ENCODE data around the gene PHIP. TPM values are rescaled to one million over a fixed set of nuclear protein-coding genes. Genes with fewer than 3 reads are reported as not detected.
"Not testable (repeated sequence)": the region's sequence is repeated elsewhere in the genome, so short reads cannot be mapped to it uniquely, and the experiment has no call there.

The PHIP gene
- polyA plus RNA-seq (2012; ENCODE audit: insufficient read depth, insufficient read length), result 14.2 TPM

DNA sequence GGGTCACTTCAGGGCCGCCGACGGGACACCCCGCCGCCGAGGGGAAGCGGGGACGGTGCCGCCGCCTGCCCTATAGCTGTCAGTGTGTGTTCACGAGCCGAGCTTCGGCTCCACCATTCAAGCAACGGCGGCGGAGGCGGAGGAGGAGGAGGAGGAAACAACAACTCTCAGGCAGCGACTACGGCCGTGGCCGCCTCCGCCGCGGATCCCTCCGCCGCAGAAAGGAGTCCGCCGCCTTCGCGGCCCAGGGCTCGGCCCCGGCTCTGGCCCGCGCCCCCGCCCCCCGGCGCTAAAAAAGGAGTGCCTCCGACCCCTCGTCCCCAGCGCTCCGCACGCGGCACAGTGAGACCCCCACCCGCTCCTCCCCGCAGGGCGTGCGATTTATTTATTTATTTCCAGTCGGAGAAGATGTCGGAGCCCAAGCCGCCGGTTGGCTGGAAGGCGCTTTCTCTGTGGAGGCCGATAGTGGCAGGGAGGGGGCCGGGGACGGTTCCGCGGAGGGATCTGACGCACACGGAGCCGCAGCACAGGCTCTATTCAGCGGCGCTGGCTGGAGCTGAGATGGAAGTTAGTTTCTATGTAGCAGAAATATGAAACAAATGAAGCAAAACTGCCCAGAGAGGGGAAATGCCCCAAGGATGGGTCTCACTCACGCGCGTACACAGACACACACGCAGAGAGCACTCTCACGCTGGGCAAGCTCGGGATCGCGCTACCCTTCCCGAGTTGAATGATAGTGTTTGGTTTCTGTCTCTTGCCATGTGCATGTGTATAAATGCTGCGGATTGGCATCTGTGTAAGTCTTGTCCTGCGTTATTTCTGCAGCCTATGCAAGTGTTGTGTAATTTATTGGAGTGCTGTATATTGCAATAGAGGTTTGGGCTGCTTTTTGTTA is at the start of gene PHIP:
Gene PHIP (minus strand): TSS at position 180 of the 895 bp plus-strand sequence. CDS start 186 bp downstream, outside the sequence.
- H3K4me3 ChIP-seq (ENCODE audit: low read length), result peak within 1 kb of the TSS; percentile 80
- DNase-seq (ENCODE audit: low read depth, low spot score), result peak; percentile 93

DNA sequence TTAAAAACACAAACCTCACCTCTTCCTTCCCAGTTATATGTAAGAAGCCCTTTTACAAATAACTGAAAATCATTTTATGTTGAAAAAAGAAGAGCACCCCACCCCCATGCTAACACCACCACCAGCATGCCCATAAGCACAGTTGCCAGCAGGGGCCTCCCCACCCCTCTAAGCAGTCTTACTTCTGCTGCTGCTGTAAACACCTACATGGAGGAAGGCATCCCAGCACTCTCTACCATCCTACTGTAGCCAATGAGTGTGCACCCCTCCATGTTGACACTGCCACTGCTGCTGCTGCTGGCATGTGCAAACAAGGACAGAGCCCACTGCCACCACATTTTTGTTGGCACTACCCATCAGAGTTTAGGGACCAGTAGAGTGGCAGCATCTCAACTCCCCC is 49.6 kb upstream of the PHIP start:
- no peak overlapping the region for H3K4me3 ChIP-seq (ENCODE audit: low read length)
- DNase-seq (ENCODE audit: low read depth, low spot score), result peak; percentile 7

GRCh38 chr6:79119217-79119616 is 41.2 kb upstream of the PHIP start:
- no peak overlapping the region for H3K4me3 ChIP-seq (ENCODE audit: low read length)

DNA sequence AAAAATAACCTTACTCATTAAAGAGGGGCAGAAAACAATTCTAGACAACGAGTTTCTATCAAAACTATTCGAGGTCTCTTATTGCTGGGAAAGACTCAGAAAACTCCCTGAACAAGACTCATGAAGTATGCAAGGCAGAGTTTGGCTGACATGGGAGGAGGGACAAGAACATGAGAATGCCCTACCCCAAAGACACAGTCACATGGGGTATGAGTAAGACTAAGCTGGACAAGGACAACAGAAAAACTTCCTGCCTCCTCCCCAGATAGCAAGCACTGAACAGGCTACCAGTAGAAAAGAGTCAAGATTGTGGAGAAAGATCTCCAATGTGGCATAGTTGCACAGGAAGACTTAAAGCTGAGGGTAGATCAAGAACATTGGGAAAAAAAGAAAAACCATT is 39.7 kb upstream of the PHIP start:
- no peak for DNase-seq (ENCODE audit: low read depth, low spot score)
- no peak overlapping the region for H3K4me3 ChIP-seq (ENCODE audit: low read length)

More at GRCh38 chr6:79119217-79119616, 41.2 kb upstream of the PHIP start:
- no peak for DNase-seq (ENCODE audit: low read depth, low spot score)

DNA sequence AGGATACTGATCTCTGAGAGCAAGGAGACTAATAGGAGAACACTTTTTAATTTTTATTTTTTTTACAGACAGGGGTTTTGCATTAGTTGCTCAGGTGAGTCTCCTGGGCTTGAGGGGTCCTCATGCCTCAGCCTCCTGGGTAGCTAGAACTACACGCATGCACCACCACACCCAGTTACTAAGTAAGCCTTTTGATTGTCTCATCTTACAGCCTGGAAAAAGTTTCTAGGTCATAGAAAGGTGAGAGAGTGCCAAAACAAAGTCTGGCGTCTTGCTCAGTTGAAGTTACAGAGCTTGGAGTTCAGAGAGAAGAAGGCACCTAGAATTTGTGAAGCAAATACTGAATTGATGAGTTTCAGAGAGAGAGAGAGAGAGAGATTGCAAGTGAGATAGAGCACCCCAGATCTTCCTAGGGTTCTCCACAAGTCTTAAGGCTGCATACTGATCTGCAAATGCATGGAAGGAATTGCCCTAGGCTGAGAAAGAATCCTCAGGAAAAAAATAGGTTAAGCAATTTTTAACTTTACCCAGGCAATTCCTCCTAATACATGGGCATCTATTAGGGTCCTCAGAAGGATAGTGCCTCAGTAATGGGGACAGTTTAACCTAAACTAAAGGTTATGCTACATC is 37.6 kb upstream of the PHIP start:
- no peak overlapping the region for H3K4me3 ChIP-seq (ENCODE audit: low read length)

DNA sequence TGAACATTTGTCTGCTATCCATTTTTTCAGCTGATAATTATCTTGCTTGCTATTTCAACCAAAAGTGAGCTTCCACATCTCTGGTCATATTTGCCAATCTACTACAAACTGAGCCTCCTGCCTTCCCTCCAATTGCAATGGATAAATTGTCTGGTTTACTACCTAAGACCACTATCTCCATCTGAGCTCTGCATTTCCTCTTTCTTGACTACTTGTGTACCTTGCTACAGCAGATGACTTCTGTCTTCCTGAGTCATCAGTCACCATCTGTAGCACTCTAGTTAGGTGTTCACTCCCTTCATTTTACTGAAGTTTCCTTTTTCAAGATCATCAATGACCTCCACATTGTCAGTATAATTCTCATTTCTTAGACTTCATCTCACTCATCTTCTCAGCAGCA is 33.5 kb upstream of the PHIP start:
- no peak overlapping the region for H3K4me3 ChIP-seq (ENCODE audit: low read length)
- no peak for DNase-seq (ENCODE audit: low read depth, low spot score)

More for the DNA sequence above, 37.6 kb upstream of the PHIP start:
- DNase-seq (ENCODE audit: low read depth, low spot score), result no peak

GRCh38 chr6:79101164-79101563 is 23.1 kb upstream of the PHIP start:
- no peak overlapping the region for H3K4me3 ChIP-seq (ENCODE audit: low read length)
- DNase-seq (ENCODE audit: low read depth, low spot score), result no peak

DNA sequence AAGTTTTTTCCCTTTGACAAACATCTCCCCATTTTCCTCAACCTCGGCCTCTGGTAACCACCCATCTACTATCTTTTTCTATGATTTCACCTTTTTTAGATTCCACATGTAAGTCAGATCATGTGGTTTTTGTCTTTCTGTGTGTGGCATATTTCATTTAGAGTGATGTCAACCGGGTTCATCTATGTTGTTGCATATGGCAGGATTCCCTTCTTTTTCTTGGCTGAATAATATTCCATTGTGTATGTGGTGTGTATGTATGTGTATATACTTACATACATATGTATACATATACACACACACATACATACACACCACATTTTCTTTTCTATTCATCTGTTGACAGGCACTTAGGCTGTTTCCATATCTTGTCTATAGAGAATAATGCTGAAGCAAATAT is 22.2 kb upstream of the PHIP start:
- no peak for DNase-seq (ENCODE audit: low read depth, low spot score)
- no peak overlapping the region for H3K4me3 ChIP-seq (ENCODE audit: low read length)

- DNase-seq (ENCODE audit: low read depth, low spot score), result no peak
- no peak overlapping the region for H3K4me3 ChIP-seq (ENCODE audit: low read length)
Measured at GRCh38 chr6:79094938-79095337, 16.9 kb upstream of the PHIP start.

- H3K4me3 ChIP-seq (ENCODE audit: low read length); DNase-seq (ENCODE audit: low read depth, low spot score): not testable (repeated sequence)
Measured at GRCh38 chr6:79091801-79092200, 13.7 kb upstream of the PHIP start.

GRCh38 chr6:79089552-79090404 is 11.7 kb upstream of the PHIP start:
- DNase-seq (ENCODE audit: low read depth, low spot score), result no peak
- H3K4me3 ChIP-seq (ENCODE audit: low read length), result no peak overlapping the region

- DNase-seq (ENCODE audit: low read depth, low spot score), result no peak
- H3K4me3 ChIP-seq (ENCODE audit: low read length), result no peak overlapping the region
Measured at GRCh38 chr6:79084693-79085092, 6.6 kb upstream of the PHIP start.

DNA sequence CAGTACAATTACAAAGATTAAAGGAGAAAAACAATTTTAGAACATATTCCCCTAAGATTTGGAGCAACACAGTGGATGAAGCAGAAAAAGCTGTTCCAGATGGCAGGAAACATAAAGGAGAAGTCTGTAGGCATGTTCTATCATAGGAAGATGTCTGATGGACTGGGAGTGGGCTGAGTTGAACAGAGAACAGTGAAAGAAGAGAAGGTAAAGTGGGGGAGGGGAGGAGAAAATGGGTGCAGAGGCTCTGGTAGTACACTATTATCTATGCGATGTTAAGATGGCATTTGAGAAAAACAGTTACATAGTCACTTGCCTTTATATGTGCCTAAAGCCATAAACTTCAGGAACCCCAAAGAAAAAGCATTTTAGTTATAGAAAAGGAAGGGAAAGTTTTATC is 4.2 kb upstream of the PHIP start:
- no peak overlapping the region for H3K4me3 ChIP-seq (ENCODE audit: low read length)
- DNase-seq (ENCODE audit: low read depth, low spot score), result no peak

DNA sequence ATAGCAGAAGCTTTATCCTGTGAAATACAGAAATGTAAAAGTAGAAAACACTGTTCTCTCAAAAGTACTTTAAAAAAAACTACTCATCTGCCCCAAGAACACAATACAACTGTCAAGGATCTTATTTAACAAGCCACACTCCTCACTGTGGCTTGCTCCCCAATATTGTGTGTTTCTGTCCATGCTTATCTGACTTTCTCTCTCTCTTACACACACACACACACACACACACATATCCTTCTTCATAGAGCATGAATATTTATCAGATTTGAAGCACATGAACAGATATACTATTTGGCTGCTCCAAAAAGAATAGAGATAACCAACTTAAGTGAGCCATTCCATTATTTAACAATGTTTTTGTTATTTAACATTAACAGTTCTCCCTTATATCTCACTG is 3.6 kb upstream of the PHIP start:
- H3K4me3 ChIP-seq (ENCODE audit: low read length), result no peak overlapping the region
- no peak for DNase-seq (ENCODE audit: low read depth, low spot score)

DNA sequence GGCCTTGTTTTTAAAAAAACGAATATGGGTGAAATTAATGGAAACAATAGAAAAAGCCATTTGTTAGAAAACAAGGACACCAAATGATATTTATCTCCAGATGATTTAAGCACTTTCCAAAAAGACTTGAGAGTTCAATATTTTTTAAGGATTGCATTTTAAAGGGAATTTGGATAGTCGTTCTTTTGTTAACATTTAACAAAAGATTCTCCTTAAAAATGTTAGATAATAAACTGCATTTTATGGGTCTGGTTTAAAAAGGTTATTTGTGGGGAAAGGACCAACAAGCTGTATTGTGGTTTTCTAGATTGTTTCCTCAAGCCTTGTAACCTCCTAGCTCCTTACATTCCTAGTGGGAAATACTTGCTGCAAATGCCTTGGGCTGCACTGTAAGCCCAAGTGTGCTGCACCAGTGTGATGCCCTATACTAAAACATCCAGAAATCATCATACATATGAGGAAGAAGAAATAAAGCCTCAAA is 1.5 kb upstream of the PHIP start:
- peak overlapping the region; percentile 80; the same call in 1 of the 2 replicates for H3K4me3 ChIP-seq (ENCODE audit: low read length)
- no peak for DNase-seq (ENCODE audit: low read depth, low spot score)

- peak overlapping the region; percentile 80 for H3K4me3 ChIP-seq (ENCODE audit: low read length)
- DNase-seq (ENCODE audit: low read depth, low spot score), result no peak
Measured at GRCh38 chr6:79077715-79078074, 359 bp downstream of the PHIP start.

GRCh38 chr6:79076782-79077641 is 1.0 kb downstream of the PHIP start:
- DNase-seq (ENCODE audit: low read depth, low spot score), result peak; percentile 69
- H3K4me3 ChIP-seq (ENCODE audit: low read length), result peak overlapping the region; percentile 80

DNA sequence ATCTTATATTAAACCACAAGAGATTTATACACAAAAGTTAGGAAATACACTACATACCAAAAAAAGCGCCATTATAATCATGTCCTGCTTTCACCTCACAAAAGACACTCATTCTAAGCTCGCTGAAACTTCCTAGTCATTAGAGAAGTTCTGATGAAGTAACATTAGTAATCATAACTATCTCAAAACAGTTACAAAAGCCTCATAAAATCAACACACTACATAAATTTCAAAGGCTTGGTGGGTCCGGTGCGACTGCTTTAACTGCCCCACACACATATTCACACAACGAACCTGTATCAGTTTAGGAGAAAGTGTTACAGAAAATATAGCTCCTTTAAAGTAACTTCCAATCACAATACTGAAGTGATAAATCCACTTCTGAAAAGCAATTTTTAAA is 1.9 kb downstream of the PHIP start:
- H3K4me3 ChIP-seq (ENCODE audit: low read length), result peak overlapping the region; percentile 80
- DNase-seq (ENCODE audit: low read depth, low spot score), result no peak

DNA sequence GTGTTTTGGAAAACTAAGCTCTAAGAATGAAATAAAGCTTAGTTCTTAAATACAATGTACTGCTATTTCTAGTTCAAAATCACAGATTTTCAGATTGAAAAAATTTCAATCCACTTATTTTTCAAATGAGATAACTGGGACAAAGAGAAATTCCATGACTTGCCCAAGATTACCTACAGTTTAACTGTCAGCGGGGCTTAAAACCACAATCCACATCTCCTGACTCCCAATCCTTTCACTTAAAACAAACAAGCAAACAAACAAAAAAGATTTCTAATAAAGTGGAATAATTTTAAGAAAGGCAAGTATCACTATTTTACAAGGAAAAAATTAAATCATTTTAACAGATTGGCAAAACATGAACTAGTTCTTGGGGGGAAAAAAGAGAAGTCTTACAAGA is 4.2 kb downstream of the PHIP start:
- H3K4me3 ChIP-seq (ENCODE audit: low read length), result no peak overlapping the region
- DNase-seq (ENCODE audit: low read depth, low spot score), result no peak

All from Jurkat, Clone E6-1 (cell line).